ENCODE measurements around the gene DPY19L1. TPM values are rescaled to one million over a fixed set of nuclear protein-coding genes. Genes with fewer than 3 reads are reported as not detected.
"Not testable (repeated sequence)": the region's sequence is repeated elsewhere in the genome, so short reads cannot be mapped to it uniquely, and the experiment has no call there.

Gene DPY19L1
- polyA plus RNA-seq, 1 donor from 2014 or later = 6.3 TPM

- H3F3A ChIP-seq (ENCODE audit: insufficient read depth, low read length, poor library complexity, severe bottlenecking) = no peaks in the 10 kb centered on the region
- H3K27ac ChIP-seq (ENCODE audit: low read length) = no peak overlapping the region
- H3K27me3 ChIP-seq (ENCODE audit: insufficient read depth, low read depth, low read length) = no peaks in the 10 kb centered on the region
- H3K36me3 ChIP-seq (ENCODE audit: insufficient read depth, low read length) = no peaks in the 10 kb centered on the region
- no peak overlapping the region for H3K4me2 ChIP-seq (ENCODE audit: low read length)
- no peak overlapping the region for H3K4me3 ChIP-seq (ENCODE audit: low read length)
- H2AFZ ChIP-seq (ENCODE audit: low read depth, low read length) = no peak overlapping the region
- no peaks in the 10 kb centered on the region for H3K79me2 ChIP-seq (replicated peaks; ENCODE audit: insufficient read depth, low read length)
- TF ChIP-seq POLR2AphosphoS5 (IDR thresholded peaks at IDR 0.05) (no peak), REST (IDR thresholded peaks at IDR 0.05; ENCODE audit: borderline replicate concordance) (no peak), EP300 (conservative IDR thresholded peaks at IDR 0.05; ENCODE audit: poor library complexity, severe bottlenecking) (no peak), SMC3 (conservative IDR thresholded peaks at IDR 0.05; ENCODE audit: poor library complexity) (no peak), MXI1 (conservative IDR thresholded peaks at IDR 0.05; ENCODE audit: poor library complexity, severe bottlenecking) (no peak), EZH2 (IDR thresholded peaks at IDR 0.05; ENCODE audit: borderline replicate concordance, insufficient read depth, low read length, poor library complexity, severe bottlenecking) (no peak), CTCF (IDR thresholded peaks at IDR 0.05; ENCODE audit: poor library complexity, severe bottlenecking) (no peak), TAF1 (IDR thresholded peaks at IDR 0.05; ENCODE audit: low read depth) (no peak), RAD21 (conservative IDR thresholded peaks at IDR 0.05) (no peak)
- H3K9me2 ChIP-seq (ENCODE audit: insufficient read depth, low read length) = no peaks in the 10 kb centered on the region
- no peak overlapping the region for H3K9ac ChIP-seq (ENCODE audit: low read length)
- no peaks in the 10 kb centered on the region for H4K20me1 ChIP-seq (ENCODE audit: insufficient read depth)
- H3K9me3 ChIP-seq (ENCODE audit: low read length) = no peaks in the 10 kb centered on the region
These were observed 109.2 kb downstream of the DPY19L1 start for GRCh38 chr7:34928052-34928451.

- H3K79me2 ChIP-seq (replicated peaks; ENCODE audit: insufficient read depth, low read length); H3K4me2 ChIP-seq (ENCODE audit: low read length); H4K20me1 ChIP-seq (ENCODE audit: insufficient read depth); H3K9me3 ChIP-seq (ENCODE audit: low read length); H3K4me3 ChIP-seq (ENCODE audit: low read length); H3F3A ChIP-seq (ENCODE audit: insufficient read depth, low read length, poor library complexity, severe bottlenecking); H2AFZ ChIP-seq (ENCODE audit: low read depth, low read length); H3K9ac ChIP-seq (ENCODE audit: low read length); H3K27ac ChIP-seq (ENCODE audit: low read length); H3K27me3 ChIP-seq (ENCODE audit: insufficient read depth, low read depth, low read length); H3K9me2 ChIP-seq (ENCODE audit: insufficient read depth, low read length); H3K36me3 ChIP-seq (ENCODE audit: insufficient read depth, low read length): not testable (repeated sequence)
These were observed 116.8 kb downstream of the DPY19L1 start for GRCh38 chr7:34920470-34920869.

GRCh38 chr7:34919038-34919437 is 118.2 kb downstream of the DPY19L1 start:
- H3K79me2 ChIP-seq (replicated peaks; ENCODE audit: insufficient read depth, low read length); H3K9ac ChIP-seq (ENCODE audit: low read length); H4K20me1 ChIP-seq (ENCODE audit: insufficient read depth); H3K27ac ChIP-seq (ENCODE audit: low read length); H3K27me3 ChIP-seq (ENCODE audit: insufficient read depth, low read depth, low read length); H3K9me2 ChIP-seq (ENCODE audit: insufficient read depth, low read length); H3F3A ChIP-seq (ENCODE audit: insufficient read depth, low read length, poor library complexity, severe bottlenecking); H2AFZ ChIP-seq (ENCODE audit: low read depth, low read length); H3K36me3 ChIP-seq (ENCODE audit: insufficient read depth, low read length); H3K9me3 ChIP-seq (ENCODE audit: low read length); H3K4me3 ChIP-seq (ENCODE audit: low read length); H3K4me2 ChIP-seq (ENCODE audit: low read length): not testable (repeated sequence)

- H3K4me3 ChIP-seq (ENCODE audit: low read length); H4K20me1 ChIP-seq (ENCODE audit: insufficient read depth); H3K9ac ChIP-seq (ENCODE audit: low read length); H3K27ac ChIP-seq (ENCODE audit: low read length); H3K9me3 ChIP-seq (ENCODE audit: low read length); H3K36me3 ChIP-seq (ENCODE audit: insufficient read depth, low read length); H2AFZ ChIP-seq (ENCODE audit: low read depth, low read length); H3K9me2 ChIP-seq (ENCODE audit: insufficient read depth, low read length); H3F3A ChIP-seq (ENCODE audit: insufficient read depth, low read length, poor library complexity, severe bottlenecking); H3K27me3 ChIP-seq (ENCODE audit: insufficient read depth, low read depth, low read length); H3K79me2 ChIP-seq (replicated peaks; ENCODE audit: insufficient read depth, low read length); H3K4me2 ChIP-seq (ENCODE audit: low read length): not testable (repeated sequence)
These were observed 119.0 kb downstream of the DPY19L1 start for GRCh38 chr7:34918198-34918861.

GRCh38 chr7:34917515-34917914 is 119.8 kb downstream of the DPY19L1 start:
- H3F3A ChIP-seq (ENCODE audit: insufficient read depth, low read length, poor library complexity, severe bottlenecking); H3K27ac ChIP-seq (ENCODE audit: low read length); H3K36me3 ChIP-seq (ENCODE audit: insufficient read depth, low read length); H3K9ac ChIP-seq (ENCODE audit: low read length); H4K20me1 ChIP-seq (ENCODE audit: insufficient read depth); H3K9me3 ChIP-seq (ENCODE audit: low read length); H3K9me2 ChIP-seq (ENCODE audit: insufficient read depth, low read length); H3K27me3 ChIP-seq (ENCODE audit: insufficient read depth, low read depth, low read length); H3K79me2 ChIP-seq (replicated peaks; ENCODE audit: insufficient read depth, low read length); H3K4me2 ChIP-seq (ENCODE audit: low read length); H2AFZ ChIP-seq (ENCODE audit: low read depth, low read length); H3K4me3 ChIP-seq (ENCODE audit: low read length): not testable (repeated sequence)

Data from neural cell (in vitro differentiated cells).